Glutamatergic neuron (in vitro differentiated cells): ENCODE measurements around the gene ABCA3. TPM values are rescaled to one million over a fixed set of nuclear protein-coding genes. Genes with fewer than 3 reads are reported as not detected.

ENCODE experiments used
- DNase-seq: peaks from one replicate; pipeline ENCODE4 v3.0.0; 2022
- H3K27ac Mint-ChIP-seq: one replicate; pipeline ENCODE4 v1.8.0; 2020; ENCODE audit warnings: mild to moderate bottlenecking, mixed read lengths, inconsistent platforms; ENCODE audit not compliant: unreplicated experiment
- H3K27me3 Mint-ChIP-seq: one replicate; pipeline ENCODE4 v1.8.0; 2020; ENCODE audit warnings: mild to moderate bottlenecking, moderate library complexity, mixed read lengths, inconsistent platforms; ENCODE audit not compliant: unreplicated experiment
- H3K36me3 Mint-ChIP-seq: one replicate; pipeline ENCODE4 v1.8.0; 2020; ENCODE audit warnings: mild to moderate bottlenecking, mixed read lengths, inconsistent platforms; ENCODE audit not compliant: unreplicated experiment
- H3K4me1 Mint-ChIP-seq: one replicate; pipeline ENCODE4 v1.8.0; 2020; ENCODE audit warnings: mild to moderate bottlenecking, low read depth, mixed read lengths, inconsistent platforms; ENCODE audit not compliant: unreplicated experiment
- H3K4me3 Mint-ChIP-seq: one replicate; pipeline ENCODE4 v1.8.0; 2020; ENCODE audit warnings: mild to moderate bottlenecking, mixed read lengths, inconsistent platforms; ENCODE audit not compliant: unreplicated experiment
- H3K9me3 Mint-ChIP-seq: one replicate; pipeline ENCODE4 v1.8.0; 2020; ENCODE audit warnings: mild to moderate bottlenecking, moderate library complexity, mixed read lengths, inconsistent platforms; ENCODE audit not compliant: unreplicated experiment
- total RNA-seq: library from RNA; stranded (reverse); fragmentation: NEBNext Ultra II Directional; extraction: Animal tissue kit (Norgen Biotek cat#: 25700); gene quantifications from one replicate; pipeline ENCODE4 v1.2.1, GENCODE V29; 2021; ENCODE audit not compliant: unreplicated experiment
- TF ChIP-seq, protein P1 (sequence below): fragments of 200-600 bp; sonication (generic); IDR thresholded peaks from one replicate; pipeline ENCODE4 v1.5.0; 2021; ENCODE audit not compliant: partially characterized antibody, unreplicated experiment

The ABCA3 gene
- total RNA-seq, 1 donor from 2014 or later = 110 TPM

DNA sequence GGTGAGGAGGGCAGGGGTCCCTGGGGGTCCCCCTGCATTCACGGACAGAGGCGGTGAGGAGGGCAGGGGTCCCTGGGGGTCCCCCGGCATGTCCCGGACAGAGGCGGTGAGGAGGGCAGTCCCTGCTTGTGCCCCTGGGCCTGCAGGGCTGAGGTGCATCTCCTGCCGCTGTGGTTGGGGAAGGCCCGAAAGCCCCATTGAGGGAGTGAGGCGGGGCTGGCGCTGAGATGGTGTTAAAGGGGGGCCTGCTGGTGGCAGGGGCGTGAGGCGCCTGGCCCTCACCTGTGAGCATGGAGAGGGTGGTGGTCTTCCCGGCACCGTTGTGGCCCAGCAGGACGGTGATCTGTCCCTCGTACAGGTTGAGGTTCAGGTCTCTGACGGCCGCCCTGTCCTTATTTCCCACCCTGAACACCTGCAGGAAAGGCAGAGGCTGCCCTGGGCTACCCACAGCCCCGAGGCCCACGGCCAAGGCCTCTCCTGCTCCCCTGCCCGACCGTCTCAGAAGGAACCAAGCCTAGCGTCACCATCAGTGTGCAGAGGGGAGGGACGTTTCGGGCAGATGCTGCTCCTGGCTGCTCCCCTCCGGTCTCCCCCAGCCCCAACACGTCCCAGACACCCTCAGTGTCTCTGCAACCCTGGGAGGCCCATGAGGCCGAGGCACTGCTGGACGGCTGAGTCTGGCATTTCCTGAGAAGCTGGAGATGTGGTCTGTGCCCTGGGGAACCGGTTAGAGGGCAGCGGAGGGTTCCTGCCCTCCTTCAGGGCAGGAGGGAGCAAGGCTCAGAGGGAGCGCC lies 41.2 kb downstream of the ABCA3 start:
- H3K4me1 Mint-ChIP-seq = no peaks in the 10 kb centered on the region
- no peak overlapping the region for H3K27ac Mint-ChIP-seq
- TF ChIP-seq, protein P1, sequence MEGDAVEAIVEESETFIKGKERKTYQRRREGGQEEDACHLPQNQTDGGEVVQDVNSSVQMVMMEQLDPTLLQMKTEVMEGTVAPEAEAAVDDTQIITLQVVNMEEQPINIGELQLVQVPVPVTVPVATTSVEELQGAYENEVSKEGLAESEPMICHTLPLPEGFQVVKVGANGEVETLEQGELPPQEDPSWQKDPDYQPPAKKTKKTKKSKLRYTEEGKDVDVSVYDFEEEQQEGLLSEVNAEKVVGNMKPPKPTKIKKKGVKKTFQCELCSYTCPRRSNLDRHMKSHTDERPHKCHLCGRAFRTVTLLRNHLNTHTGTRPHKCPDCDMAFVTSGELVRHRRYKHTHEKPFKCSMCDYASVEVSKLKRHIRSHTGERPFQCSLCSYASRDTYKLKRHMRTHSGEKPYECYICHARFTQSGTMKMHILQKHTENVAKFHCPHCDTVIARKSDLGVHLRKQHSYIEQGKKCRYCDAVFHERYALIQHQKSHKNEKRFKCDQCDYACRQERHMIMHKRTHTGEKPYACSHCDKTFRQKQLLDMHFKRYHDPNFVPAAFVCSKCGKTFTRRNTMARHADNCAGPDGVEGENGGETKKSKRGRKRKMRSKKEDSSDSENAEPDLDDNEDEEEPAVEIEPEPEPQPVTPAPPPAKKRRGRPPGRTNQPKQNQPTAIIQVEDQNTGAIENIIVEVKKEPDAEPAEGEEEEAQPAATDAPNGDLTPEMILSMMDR = no peak
- no peak for DNase-seq
- H3K9me3 Mint-ChIP-seq = no peaks in the 10 kb centered on the region
- no peak overlapping the region for H3K4me3 Mint-ChIP-seq
- H3K27me3 Mint-ChIP-seq = peaks cover 4% of the 10 kb centered on the region
- no peaks in the 10 kb centered on the region for H3K36me3 Mint-ChIP-seq

DNA sequence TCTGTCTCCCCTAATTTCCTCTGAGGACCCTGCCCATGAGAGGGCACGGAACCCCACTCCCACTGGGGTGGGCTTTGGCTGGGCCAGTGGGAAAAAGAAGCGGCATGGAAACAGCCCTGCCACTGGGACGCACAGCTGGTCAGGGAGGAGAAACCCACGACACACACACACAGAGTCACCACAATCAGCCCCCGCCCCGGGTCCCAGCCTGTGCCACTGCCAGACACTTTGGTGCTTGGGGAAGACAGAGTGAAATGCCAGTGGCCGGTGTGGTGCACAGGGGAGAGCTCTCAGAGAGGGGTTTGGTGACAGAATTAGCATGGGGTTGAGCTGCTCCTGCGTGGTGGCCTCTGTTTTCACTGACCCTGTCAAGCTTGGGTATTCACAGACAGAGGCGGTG lies 41.9 kb downstream of the ABCA3 start:
- Mint-ChIP-seq H3K4me3 (no peak overlapping the region), H3K9me3 (no peaks in the 10 kb centered on the region), H3K27me3 (peaks cover 4% of the 10 kb centered on the region), H3K4me1 (no peaks in the 10 kb centered on the region), H3K27ac (no peak overlapping the region), H3K36me3 (no peaks in the 10 kb centered on the region)
- DNase-seq = no peak
- TF ChIP-seq, protein P1 = no peak

DNA sequence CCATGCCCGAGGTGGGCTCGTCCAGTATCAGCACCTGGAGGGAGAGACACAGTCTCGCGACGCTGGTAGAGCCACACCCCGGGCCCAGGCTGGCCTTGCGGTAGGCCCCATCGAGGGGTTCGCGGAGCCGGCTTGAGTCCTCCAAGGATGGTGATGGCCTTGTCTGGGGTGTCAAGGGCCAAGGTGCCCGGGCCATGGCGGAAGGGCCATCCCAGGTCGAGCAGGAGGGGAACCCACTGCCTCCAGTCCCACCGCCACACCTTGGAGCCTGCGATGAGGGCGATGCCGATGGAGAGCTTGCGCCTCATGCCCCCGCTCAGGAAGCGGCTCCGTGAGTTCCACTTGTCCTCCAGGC lies 43.0 kb downstream of the ABCA3 start:
- Mint-ChIP-seq H3K4me1 (no peaks in the 10 kb centered on the region), H3K27ac (no peak overlapping the region), H3K9me3 (no peaks in the 10 kb centered on the region), H3K27me3 (peaks cover 2% of the 10 kb centered on the region), H3K4me3 (no peak overlapping the region), H3K36me3 (no peaks in the 10 kb centered on the region)
- TF ChIP-seq, protein P1 = no peak
- DNase-seq = no peak

DNA sequence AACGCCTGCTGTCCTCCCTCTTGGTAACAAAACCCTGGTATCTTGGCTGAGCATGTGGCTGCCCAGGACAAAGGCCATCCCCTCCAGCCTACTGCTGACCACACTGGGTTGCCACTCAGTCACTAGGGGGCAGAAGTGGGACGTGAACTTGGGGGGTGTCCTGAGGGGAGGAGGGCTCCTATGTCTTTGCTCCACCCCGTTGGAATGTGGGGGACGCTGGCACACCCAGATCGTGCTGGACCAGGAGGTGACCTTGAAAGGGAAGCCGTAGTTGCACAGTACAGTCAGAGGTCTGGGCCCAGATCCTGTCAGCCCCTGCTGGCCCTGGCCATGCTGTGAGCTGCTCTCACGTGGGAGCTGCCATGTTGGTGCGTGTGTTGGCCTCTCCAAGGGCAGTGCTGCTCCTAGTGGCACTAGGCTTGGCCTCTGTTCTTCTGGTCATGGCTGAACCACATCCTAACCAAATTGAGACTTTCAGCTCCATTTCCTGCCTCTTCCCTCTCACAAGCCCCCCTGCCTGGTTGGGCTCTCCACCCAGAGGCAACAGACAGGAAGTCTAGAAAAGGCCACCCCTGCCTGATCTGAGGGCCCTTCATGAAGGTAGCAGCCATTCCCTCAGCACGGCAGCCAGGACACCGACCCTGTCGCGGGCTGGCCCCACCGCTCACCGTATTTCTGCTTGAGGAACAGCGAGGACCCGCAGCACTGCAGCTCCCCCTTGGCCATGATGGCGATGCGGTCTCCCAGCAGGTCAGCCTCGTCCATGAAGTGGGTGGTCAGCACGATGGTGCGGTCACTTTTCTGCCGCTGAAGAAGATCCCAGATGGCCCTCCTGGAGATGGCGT lies 43.6 kb downstream of the ABCA3 start:
- DNase-seq = peak; percentile 45
- no peaks in the 10 kb centered on the region for H3K4me1 Mint-ChIP-seq
- no peak overlapping the region for H3K27ac Mint-ChIP-seq
- no peaks in the 10 kb centered on the region for H3K36me3 Mint-ChIP-seq
- H3K4me3 Mint-ChIP-seq = no peak overlapping the region
- H3K27me3 Mint-ChIP-seq = peaks cover 2% of the 10 kb centered on the region
- TF ChIP-seq, protein P1 = peak; percentile 21
- no peaks in the 10 kb centered on the region for H3K9me3 Mint-ChIP-seq
